SK-N-SH treated with all-trans-retinoic acid at 6 μM for 48 hours (cell line): ENCODE results near the gene CD3D.

Experiments
- ATAC-seq: fragments of 200-7000 bp; cut with Tn5 transposase; 3 replicates; pipeline ENCODE4 v1.9.1; 2020; ENCODE audit warnings: mild to moderate bottlenecking, moderate library complexity
- ARNTL ChIP-seq: fragments of 450-650 bp; formaldehyde crosslinking; IDR thresholded peaks from 2 replicates; pipeline ENCODE4 v1.5.0; 2020; ENCODE audit warnings: low read depth, mild to moderate bottlenecking, moderate library complexity, borderline replicate concordance
- BACH2 ChIP-seq: fragments of 250-450 bp; sonication (Bioruptor Pico); IDR thresholded peaks from 2 replicates; pipeline ENCODE4 v1.9.0; 2021; ENCODE audit warnings: mild to moderate bottlenecking, borderline replicate concordance
- CREB5 ChIP-seq: fragments of 250-450 bp; sonication (Bioruptor Pico); IDR thresholded peaks from 2 replicates; pipeline ENCODE4 v1.5.1; 2020; ENCODE audit warnings: low read depth, mild to moderate bottlenecking, moderate library complexity
- CSRNP3 ChIP-seq: fragments of 250-450 bp; sonication (Bioruptor Pico); IDR thresholded peaks from 2 replicates; pipeline ENCODE4 v1.5.1; 2021; ENCODE audit warnings: mild to moderate bottlenecking, moderate library complexity
- ESRRG ChIP-seq: fragments of 250-450 bp; sonication (Bioruptor Pico); IDR thresholded peaks from 2 replicates; pipeline ENCODE4 v1.6.1; 2021; ENCODE audit warnings: mild to moderate bottlenecking
- GLIS3 ChIP-seq: fragments of 250-450 bp; sonication (Bioruptor Pico); IDR thresholded peaks from 2 replicates; pipeline ENCODE4 v1.5.0; 2020; ENCODE audit warnings: mild to moderate bottlenecking, moderate library complexity
- ISL1 ChIP-seq: fragments of 250-450 bp; sonication (Bioruptor Pico); IDR thresholded peaks from 2 replicates; pipeline ENCODE4 v2.1.2; 2022; ENCODE audit warnings: mild to moderate bottlenecking, moderate library complexity
- OSR1 ChIP-seq: fragments of 250-450 bp; sonication (Bioruptor Pico); IDR thresholded peaks from 2 replicates; pipeline ENCODE4 v1.8.0; 2022; ENCODE audit warnings: moderate library complexity, mild to moderate bottlenecking, inconsistent platforms
- POU6F1 ChIP-seq: fragments of 250-450 bp; sonication (Bioruptor Pico); IDR thresholded peaks from 2 replicates; pipeline ENCODE4 v1.8.0; 2021; ENCODE audit warnings: low read depth, mild to moderate bottlenecking, moderate library complexity, borderline replicate concordance
- PPARA ChIP-seq: fragments of 250-450 bp; sonication (Bioruptor Pico); IDR thresholded peaks from 2 replicates; pipeline ENCODE4 v1.5.0; 2020; ENCODE audit warnings: mild to moderate bottlenecking, borderline replicate concordance
- RARB ChIP-seq: fragments of 250-450 bp; sonication (Bioruptor Pico); IDR thresholded peaks from 2 replicates; pipeline ENCODE4 v1.8.0; 2021; ENCODE audit warnings: mild to moderate bottlenecking, moderate library complexity
- SNAI2 ChIP-seq: fragments of 250-450 bp; sonication (Bioruptor Pico); IDR thresholded peaks from 2 replicates; pipeline ENCODE4 v1.5.0; 2020; ENCODE audit warnings: mild to moderate bottlenecking, moderate library complexity
- TCF4 ChIP-seq: fragments of 250-450 bp; sonication (Bioruptor Pico); IDR thresholded peaks from 2 replicates; pipeline ENCODE4 v1.8.0; 2021; ENCODE audit warnings: mild to moderate bottlenecking, moderate library complexity, borderline replicate concordance
- TOX ChIP-seq: fragments of 250-450 bp; sonication (Bioruptor Pico); IDR thresholded peaks from 2 replicates; pipeline ENCODE4 v1.8.0; 2021; ENCODE audit warnings: mild to moderate bottlenecking, moderate library complexity, borderline replicate concordance
- ZC3H10 ChIP-seq: fragments of 250-450 bp; sonication (Bioruptor Pico); IDR thresholded peaks from 2 replicates; pipeline ENCODE4 v1.5.1; 2021; ENCODE audit warnings: mild to moderate bottlenecking, moderate library complexity
- ZFP3 ChIP-seq: fragments of 250-450 bp; sonication (Bioruptor Pico); IDR thresholded peaks from 2 replicates; pipeline ENCODE4 v1.5.0; 2020; ENCODE audit warnings: mild to moderate bottlenecking, moderate library complexity
- ZFP30 ChIP-seq: fragments of 450-650 bp; formaldehyde crosslinking; IDR thresholded peaks from 2 replicates; pipeline ENCODE4 v1.5.0; 2022; ENCODE audit warnings: mild to moderate bottlenecking, moderate library complexity
- ZNF565 ChIP-seq: fragments of 450-650 bp; formaldehyde crosslinking; conservative IDR thresholded peaks from 2 replicates; pipeline ENCODE4 v1.5.0; 2020; ENCODE audit warnings: low read depth, mild to moderate bottlenecking, moderate library complexity
- ZNF70 ChIP-seq: fragments of 450-650 bp; formaldehyde crosslinking; IDR thresholded peaks from 2 replicates; pipeline ENCODE4 v1.5.0; 2020; ENCODE audit warnings: mild to moderate bottlenecking, moderate library complexity
- ZNF8 ChIP-seq: fragments of 450-650 bp; formaldehyde crosslinking; IDR thresholded peaks from 2 replicates; pipeline ENCODE4 v1.5.0; 2020; ENCODE audit warnings: mild to moderate bottlenecking, moderate library complexity
- TF ChIP-seq, protein P1 (sequence below): fragments of 250-450 bp; sonication (Bioruptor Pico); IDR thresholded peaks from 2 replicates; pipeline ENCODE4 v1.5.0; 2020; ENCODE audit warnings: mild to moderate bottlenecking, moderate library complexity

Gene CD3D

GRCh38 chr11:118359295-118359958 lies 16.9 kb upstream of the CD3D start, which contains the start of gene UBE4A (continued):
- TF ChIP-seq ZFP3 (CRISPR knock-in tag) = peak; percentile 45; the same call in 1 of the 2 replicates
- no peak for TF ChIP-seq PPARA (CRISPR knock-in tag)

GRCh38 chr11:118358071-118358470 lies 15.6 kb upstream of the CD3D start:
- no peak for ATAC-seq
- no peak for TF ChIP-seq ZFP3 (CRISPR knock-in tag)
- no peak for TF ChIP-seq GLIS3 (CRISPR knock-in tag)
- no peak for TF ChIP-seq ZNF70 (CRISPR knock-in tag)
- TF ChIP-seq CREB5 (CRISPR knock-in tag) = no peak
- TF ChIP-seq ISL1 (CRISPR knock-in tag) = no peak
- no peak for TF ChIP-seq PPARA (CRISPR knock-in tag)
- no peak for TF ChIP-seq OSR1 (CRISPR knock-in tag)
- no peak for TF ChIP-seq ESRRG (CRISPR knock-in tag)
- TF ChIP-seq ARNTL (CRISPR knock-in tag) = no peak
- TF ChIP-seq, protein P1, sequence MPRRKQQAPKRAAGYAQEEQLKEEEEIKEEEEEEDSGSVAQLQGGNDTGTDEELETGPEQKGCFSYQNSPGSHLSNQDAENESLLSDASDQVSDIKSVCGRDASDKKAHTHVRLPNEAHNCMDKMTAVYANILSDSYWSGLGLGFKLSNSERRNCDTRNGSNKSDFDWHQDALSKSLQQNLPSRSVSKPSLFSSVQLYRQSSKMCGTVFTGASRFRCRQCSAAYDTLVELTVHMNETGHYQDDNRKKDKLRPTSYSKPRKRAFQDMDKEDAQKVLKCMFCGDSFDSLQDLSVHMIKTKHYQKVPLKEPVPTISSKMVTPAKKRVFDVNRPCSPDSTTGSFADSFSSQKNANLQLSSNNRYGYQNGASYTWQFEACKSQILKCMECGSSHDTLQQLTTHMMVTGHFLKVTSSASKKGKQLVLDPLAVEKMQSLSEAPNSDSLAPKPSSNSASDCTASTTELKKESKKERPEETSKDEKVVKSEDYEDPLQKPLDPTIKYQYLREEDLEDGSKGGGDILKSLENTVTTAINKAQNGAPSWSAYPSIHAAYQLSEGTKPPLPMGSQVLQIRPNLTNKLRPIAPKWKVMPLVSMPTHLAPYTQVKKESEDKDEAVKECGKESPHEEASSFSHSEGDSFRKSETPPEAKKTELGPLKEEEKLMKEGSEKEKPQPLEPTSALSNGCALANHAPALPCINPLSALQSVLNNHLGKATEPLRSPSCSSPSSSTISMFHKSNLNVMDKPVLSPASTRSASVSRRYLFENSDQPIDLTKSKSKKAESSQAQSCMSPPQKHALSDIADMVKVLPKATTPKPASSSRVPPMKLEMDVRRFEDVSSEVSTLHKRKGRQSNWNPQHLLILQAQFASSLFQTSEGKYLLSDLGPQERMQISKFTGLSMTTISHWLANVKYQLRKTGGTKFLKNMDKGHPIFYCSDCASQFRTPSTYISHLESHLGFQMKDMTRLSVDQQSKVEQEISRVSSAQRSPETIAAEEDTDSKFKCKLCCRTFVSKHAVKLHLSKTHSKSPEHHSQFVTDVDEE (CRISPR knock-in tag) = no peak
- no peak for TF ChIP-seq RARB (CRISPR knock-in tag)
- TF ChIP-seq TOX = no peak
- TF ChIP-seq TCF4 (CRISPR knock-in tag) = no peak
- no peak for TF ChIP-seq ZC3H10 (CRISPR knock-in tag)
- no peak for TF ChIP-seq SNAI2
- TF ChIP-seq POU6F1 (CRISPR knock-in tag) = no peak
- no peak for TF ChIP-seq CSRNP3 (CRISPR knock-in tag)
- no peak for TF ChIP-seq BACH2 (CRISPR knock-in tag)
- no peak for TF ChIP-seq ZNF8 (CRISPR knock-in tag)

DNA sequence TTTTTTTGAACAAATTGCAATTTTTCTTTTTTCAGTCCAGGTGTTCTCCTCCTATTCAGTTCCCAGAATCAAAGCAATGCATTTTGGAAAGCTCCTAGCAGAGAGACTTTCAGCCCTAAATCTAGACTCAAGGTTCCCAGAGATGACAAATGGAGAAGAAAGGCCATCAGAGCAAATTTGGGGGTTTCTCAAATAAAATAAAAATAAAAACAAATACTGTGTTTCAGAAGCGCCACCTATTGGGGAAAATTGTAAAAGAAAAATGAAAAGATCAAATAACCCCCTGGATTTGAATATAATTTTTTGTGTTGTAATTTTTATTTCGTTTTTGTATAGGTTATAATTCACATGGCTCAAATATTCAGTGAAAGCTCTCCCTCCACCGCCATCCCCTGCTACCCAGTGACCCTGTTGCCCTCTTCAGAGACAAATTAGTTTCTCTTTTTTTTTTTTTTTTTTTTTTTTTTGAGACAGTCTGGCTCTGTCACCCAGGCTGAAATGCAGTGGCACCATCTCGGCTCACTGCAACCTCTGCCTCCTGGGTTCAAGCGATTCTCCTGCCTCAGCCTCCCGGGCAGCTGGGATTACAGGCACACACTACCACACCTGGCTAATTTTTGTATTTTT lies 10.7 kb upstream of the CD3D start:
- ATAC-seq = no peak
- TF ChIP-seq RARB (CRISPR knock-in tag) = no peak
- no peak for TF ChIP-seq ZFP3 (CRISPR knock-in tag)
- TF ChIP-seq CREB5 (CRISPR knock-in tag) = no peak
- TF ChIP-seq OSR1 (CRISPR knock-in tag) = no peak
- no peak for TF ChIP-seq ESRRG (CRISPR knock-in tag)

DNA sequence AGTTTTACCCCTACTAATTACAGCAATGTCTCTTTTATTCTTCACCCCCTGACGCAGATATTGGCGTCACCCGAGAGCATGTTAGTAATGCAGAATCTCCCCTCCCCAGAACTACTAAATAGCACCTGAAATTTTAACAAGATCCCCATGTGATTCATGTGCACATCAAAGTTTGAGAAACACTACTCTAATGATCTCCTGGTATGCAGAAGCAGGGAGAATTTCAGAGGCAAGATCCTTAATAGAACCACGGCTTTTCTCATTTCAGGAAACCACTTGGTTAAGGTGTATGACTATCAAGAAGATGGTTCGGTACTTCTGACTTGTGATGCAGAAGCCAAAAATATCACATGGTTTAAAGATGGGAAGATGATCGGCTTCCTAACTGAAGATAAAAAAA lies 7.0 kb upstream of the CD3D start:
- no peak for ATAC-seq
- TF ChIP-seq ZFP3 (CRISPR knock-in tag) (no peak), CREB5 (CRISPR knock-in tag) (no peak), ZNF565 (CRISPR knock-in tag) (no peak), ISL1 (CRISPR knock-in tag) (no peak), ZFP30 (no peak), ZNF8 (CRISPR knock-in tag) (no peak), PPARA (CRISPR knock-in tag) (no peak), ESRRG (CRISPR knock-in tag) (no peak)
- TF ChIP-seq, protein P1 (CRISPR knock-in tag) = no peak
